ENCODE data around the gene TP53RK. TPM values are rescaled to one million over a fixed set of nuclear protein-coding genes. Genes with fewer than 3 reads are reported as not detected.

TP53RK gene
- total and polyA plus RNA-seq, 2 of the 4 experiments (the other 2 are of a cell fraction): 8.7 to 10.6 TPM

GRCh38 chr20:46689754-46690085 is 476 bp upstream of the TP53RK start:
- Histone ChIP-seq H2BK20ac (ENCODE audit: low read depth, low read length) (peak overlapping the region; percentile 56; the same call in 1 of the 2 replicates), H3K36me3 (ENCODE audit: control insufficient read depth, insufficient read depth, low read length) (peaks cover 5% of the 10 kb centered on the region), H4K8ac (ENCODE audit: low read depth in 2 of 2, low read length in 2 of 2) (peak overlapping the region; percentile 86 to 100), H2BK120ac (ENCODE audit: low read depth, low read length) (peak overlapping the region; percentile 78), H3K27ac (ENCODE audit: insufficient read depth, low read length) (peak overlapping the region; percentile 69), H3K4me3 (ENCODE audit: insufficient read depth, low read depth, low read length) (peak overlapping the region; percentile 63), H3K79me1 (ENCODE audit: low read depth in 1 of 2, low read length in 2 of 2) (peaks cover 7 to 36% of the 10 kb centered on the region in 2 experiments), H3K9me3 (ENCODE audit: control insufficient read depth, insufficient read depth, low read length) (no peaks in the 10 kb centered on the region), H3K23ac (ENCODE audit: low read depth, low read length) (peak overlapping the region; percentile 99), H4K20me1 (ENCODE audit: insufficient read depth, low read length) (no peaks in the 10 kb centered on the region), H3K18ac (ENCODE audit: low read depth, low read length) (peak overlapping the region; percentile 94; the same call in 1 of the 2 replicates), H3K4me2 (ENCODE audit: low read depth, low read length) (peak overlapping the region; percentile 98), H2BK5ac (ENCODE audit: low read depth, low read length, poor library complexity, severe bottlenecking) (peak overlapping the region; percentile 99), H2AFZ (replicated peaks; ENCODE audit: low read length, poor library complexity) (peak overlapping the region; percentile 97), H3K9me1 (ENCODE audit: insufficient read depth, low read length) (peaks cover 5% of the 10 kb centered on the region; the same call in 1 of the 2 replicates), H3K4ac (ENCODE audit: low read depth, low read length) (peak overlapping the region; percentile 96), H3K27me3 (ENCODE audit: control insufficient read depth, insufficient read depth, low read length) (no peaks in the 10 kb centered on the region), H3K4me1 (ENCODE audit: control insufficient read depth, insufficient read depth, low read length) (peaks cover 3% of the 10 kb centered on the region; the same call in 1 of the 2 replicates), H2AK5ac (ENCODE audit: low read depth, low read length) (peak overlapping the region; percentile 83; the same call in 1 of the 2 replicates), H4K5ac (ENCODE audit: low read depth, low read length) (peak overlapping the region; percentile 99), H3K14ac (replicated peaks; ENCODE audit: low read depth, low read length) (peak overlapping the region; percentile 100), H2AK9ac (replicated peaks; ENCODE audit: low read depth, low read length, poor library complexity) (no peak overlapping the region), H2BK15ac (ENCODE audit: low read depth, low read length) (peak overlapping the region; percentile 53; the same call in 1 of the 3 replicates), H3K9ac (ENCODE audit: low read depth, low read length) (peak overlapping the region; percentile 98), H3K56ac (ENCODE audit: extremely low read depth, insufficient read depth, low read length) (peak overlapping the region; percentile 99), H4K91ac (ENCODE audit: insufficient read depth, low read depth, low read length) (peak overlapping the region; percentile 81)
- WGBS, 2 experiments (ENCODE audit: extremely low coverage in 2 of 2, insufficient read length in 1 of 2): 0% methylated on average over 7 of the region's 12 CpGs; no CpG with 5 or more reads in 1 of the 2 experiments
- in situ Hi-C loops (cut with MboI; ENCODE audit: low sequenced_read_pairs) (no loop called here), dilution Hi-C loops (cut with HindIII; ENCODE audit: low sequenced_read_pairs, unreplicated experiment) (no loop called here), intact Hi-C loops (cut with micrococcal nuclease) (loop anchor here (5.0 kb wide), 1 partner anchor 1727 kb away; the partner anchor contains the start of gene TOMM34)
- CTCF ChIA-PET: no interaction called here
- ATAC-seq (ENCODE audit: low read depth): no peak; the same call in 1 of the 2 replicates
- no peak for DNase-seq
- POLR2A ChIA-PET (ENCODE audit: unreplicated experiment): interaction anchor here (1.0 kb wide), 1 partner anchor 16 kb away, joined by 4 read pairs; no protein-coding TSS in a partner anchor
- no TSS peak for BruUV-seq (replicated peaks)
- TF ChIP-seq RCOR1 (IDR thresholded peaks at IDR 0.05; ENCODE audit: insufficient replicate concordance, low read length): no peak
- no peak for TF ChIP-seq CEBPB (IDR thresholded peaks at IDR 0.05; ENCODE audit: low read depth, low read length)
- TF ChIP-seq POLR2A (IDR thresholded peaks at IDR 0.05; ENCODE audit: low read depth, low read length): no peak
- TF ChIP-seq RAD21 (IDR thresholded peaks at IDR 0.05; ENCODE audit: low read length): no peak
- TF ChIP-seq BHLHE40 (IDR thresholded peaks at IDR 0.05; ENCODE audit: low read depth, low read length): no peak
- TF ChIP-seq CTCF (conservative IDR thresholded peaks at IDR 0.05; ENCODE audit: low read depth, low read length): no peak
- TF ChIP-seq SMC3 (IDR thresholded peaks at IDR 0.05; ENCODE audit: low read depth, low read length): no peak
- no peak for TF ChIP-seq MAFK (IDR thresholded peaks at IDR 0.05; ENCODE audit: low read depth, low read length)
- TF ChIP-seq ELK1 (IDR thresholded peaks at IDR 0.05; ENCODE audit: borderline replicate concordance, low read depth, low read length): no peak
- TF ChIP-seq USF2 (IDR thresholded peaks at IDR 0.05; ENCODE audit: low read depth, low read length): no peak
- TF ChIP-seq FOS (IDR thresholded peaks at IDR 0.05; ENCODE audit: low read depth, low read length): no peak
- TF ChIP-seq NFE2L2 (IDR thresholded peaks at IDR 0.05; ENCODE audit: low read depth, low read length): no peak
- no peak for TF ChIP-seq MXI1 (IDR thresholded peaks at IDR 0.05; ENCODE audit: borderline replicate concordance, low read depth, low read length)
- no peak for TF ChIP-seq MAZ (IDR thresholded peaks at IDR 0.05; ENCODE audit: borderline replicate concordance, low read depth, low read length)
- no peak for TF ChIP-seq CHD1 (IDR thresholded peaks at IDR 0.05; ENCODE audit: low read depth, low read length)

All from IMR-90 (cell line).